HG03108 (cell line): ENCODE data around the gene SAMD10.
"Not testable (repeated sequence)": the region's sequence is repeated elsewhere in the genome, so short reads cannot be mapped to it uniquely, and the experiment has no call there.

Experiments used
- ATAC-seq: cut with Tn5 transposase; IDR thresholded peaks from one replicate; pipeline ENCODE4 v1.9.1; 2021; ENCODE audit warnings: moderate library complexity; ENCODE audit not compliant: unreplicated experiment

The SAMD10 gene

DNA sequence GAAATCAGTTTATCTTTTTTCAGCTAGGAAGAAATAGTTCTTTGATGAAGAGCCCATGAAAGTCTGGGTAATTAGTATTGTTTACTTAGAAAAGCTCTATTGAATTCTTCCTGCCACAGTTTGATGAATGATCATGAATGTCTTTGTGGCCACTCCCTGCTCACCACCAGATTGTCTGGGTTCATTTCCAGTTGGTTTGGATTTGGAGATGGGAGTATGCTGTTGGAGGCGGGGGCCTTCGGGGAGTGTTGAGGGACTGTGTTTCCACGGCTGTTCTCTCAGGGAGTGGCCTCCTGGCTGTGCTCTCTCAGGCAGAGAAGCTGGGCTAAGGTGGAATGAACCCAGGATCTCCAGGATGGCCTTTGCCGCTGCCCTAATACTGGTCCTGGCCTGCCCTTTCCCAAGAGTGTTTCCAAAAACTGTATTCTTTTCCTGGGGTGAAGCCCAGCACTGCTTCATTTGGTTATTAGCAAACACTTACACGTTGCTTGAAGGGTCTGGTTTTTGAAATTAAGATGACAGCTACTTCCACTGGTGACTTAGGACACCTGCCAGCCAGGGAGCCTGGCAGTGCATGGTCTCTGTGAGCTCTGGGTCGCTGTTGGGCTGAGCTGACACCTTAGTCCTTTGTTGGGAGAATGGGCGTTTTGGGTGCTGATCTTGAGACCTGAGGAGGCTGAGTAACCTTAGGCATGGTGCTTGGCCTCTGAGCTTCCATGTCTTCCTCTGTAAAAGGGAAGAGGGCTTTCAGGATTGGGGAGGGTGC is 24.7 kb upstream of the SAMD10 start:
- no peak for ATAC-seq

DNA sequence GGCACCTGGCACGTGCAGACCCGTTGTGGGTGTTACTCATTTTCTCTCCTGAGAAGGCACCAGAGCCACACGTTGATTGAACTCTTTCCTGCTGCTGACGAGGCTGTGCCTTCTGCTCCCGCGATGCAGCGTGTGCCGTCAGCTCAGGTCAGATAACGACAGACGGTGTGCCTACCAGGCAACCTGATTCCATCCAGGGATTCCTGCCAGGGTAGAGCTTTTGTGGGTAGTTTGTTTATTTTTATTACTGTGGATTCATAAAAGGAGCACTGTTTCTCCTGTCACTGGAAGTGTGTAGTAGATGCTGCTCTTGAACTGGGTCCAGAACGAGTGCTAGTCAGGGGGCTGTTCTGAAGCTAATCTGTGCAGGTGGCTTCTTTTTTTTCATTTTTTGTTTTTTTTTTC is 22.2 kb upstream of the SAMD10 start:
- no peak for ATAC-seq

DNA sequence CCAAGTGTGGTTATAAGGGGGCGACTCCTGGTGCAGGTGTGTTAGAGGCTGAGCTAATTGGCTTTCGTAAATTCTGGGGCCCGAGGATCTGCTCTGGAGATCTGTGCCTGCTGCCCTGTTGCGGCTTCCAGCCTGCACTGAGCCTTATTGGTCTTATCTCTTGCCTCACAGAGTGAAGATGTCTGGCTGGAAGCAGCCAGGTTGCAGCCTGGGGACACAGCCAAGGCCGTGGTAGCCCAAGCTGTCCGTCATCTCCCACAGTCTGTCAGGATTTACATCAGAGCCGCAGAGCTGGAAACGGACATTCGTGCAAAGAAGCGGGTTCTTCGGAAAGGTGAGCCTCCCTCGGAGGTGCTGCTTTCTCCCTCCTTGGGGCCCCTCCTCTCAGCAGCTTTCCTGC is 21.5 kb upstream of the SAMD10 start:
- ATAC-seq: no peak

DNA sequence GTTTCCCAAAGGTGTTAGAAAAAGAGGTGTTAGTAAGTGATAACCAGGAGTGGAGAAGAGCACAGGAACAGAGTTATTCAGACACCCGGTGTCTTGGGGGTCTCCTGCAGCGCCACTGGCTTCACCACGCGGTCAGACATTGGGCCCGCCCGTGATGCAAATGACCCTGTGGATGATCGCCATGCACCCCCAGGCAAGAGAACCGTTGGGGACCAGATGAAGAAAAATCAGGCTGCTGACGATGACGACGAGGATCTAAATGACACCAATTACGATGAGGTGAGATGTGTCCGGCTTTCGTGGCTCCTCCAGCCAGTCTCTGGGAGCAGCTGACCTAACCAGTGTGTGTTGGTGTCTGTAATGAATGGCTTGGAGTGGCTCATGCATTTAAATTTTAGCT is 3.5 kb upstream of the SAMD10 start:
- no peak for ATAC-seq

DNA sequence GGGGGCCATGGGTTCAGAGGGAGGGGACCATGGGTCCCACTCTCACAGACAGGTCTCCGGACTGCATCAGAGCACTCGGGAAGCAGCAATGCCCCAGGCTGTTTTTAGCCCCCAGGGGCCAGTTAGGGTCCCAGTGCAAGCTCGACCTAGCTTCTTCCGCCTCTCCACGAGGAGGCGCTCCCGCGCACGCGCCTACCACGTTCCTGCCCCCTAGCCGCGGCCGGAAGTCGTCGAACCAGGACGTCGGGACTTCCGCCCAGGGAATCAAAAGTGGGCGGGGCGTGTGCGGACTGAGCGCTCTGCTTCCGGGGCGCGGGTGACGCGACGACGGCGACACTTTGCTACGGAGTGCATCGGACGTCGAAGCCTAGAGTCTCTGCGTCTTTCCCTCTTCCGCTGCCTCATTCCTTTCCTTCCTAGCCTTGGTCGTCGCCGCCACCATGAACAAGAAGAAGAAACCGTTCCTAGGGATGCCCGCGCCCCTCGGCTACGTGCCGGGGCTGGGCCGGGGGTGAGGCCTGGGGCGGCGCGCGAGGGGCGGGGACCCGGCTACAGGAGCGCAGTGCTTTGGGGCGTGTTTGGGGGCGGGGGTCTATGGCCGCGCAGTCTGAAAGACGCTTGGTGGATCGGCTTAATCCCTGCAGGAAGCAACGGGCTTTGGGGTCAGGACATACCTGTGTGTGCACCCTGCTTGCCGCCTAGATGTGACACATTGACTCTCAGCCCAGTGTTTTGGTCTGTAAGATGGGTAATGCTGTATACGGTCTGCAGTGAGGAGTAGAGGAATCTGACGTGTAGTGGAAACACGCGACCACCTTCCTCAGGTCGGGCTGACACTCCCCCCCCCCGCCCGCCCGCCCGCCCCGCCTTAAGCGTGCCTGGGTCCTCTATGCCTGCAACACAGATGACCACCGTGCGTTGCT is 1.6 kb upstream of the SAMD10 start, which contains the start of gene PRPF6:
Gene PRPF6, plus strand, starts transcription at position 327 of the 923 bp plus-strand sequence. Its CDS starts 114 bp downstream, at position 441.
- ATAC-seq: peak; percentile 46

DNA sequence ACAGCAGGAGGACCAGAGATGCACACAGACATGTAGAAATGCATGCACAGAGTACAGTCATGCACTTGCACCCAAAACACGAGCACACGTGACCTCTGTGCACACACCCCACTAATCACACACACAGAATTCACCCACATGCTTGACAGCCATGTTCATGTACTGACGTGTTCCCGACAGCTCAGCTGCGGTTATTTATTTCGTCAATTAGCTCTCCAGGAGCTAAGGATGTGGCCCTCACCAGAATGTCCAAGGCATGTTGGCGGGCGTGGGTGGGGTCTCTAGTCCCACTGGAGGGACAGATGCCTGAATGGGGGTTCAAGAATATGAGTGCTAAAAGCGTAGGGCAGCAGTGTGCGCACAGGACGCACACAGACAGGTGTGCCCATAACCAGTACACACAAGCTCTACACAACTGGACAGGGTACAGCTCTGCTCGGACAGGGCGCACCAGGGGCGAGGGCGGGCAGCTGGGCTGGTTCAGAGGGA is 919 bp upstream of the SAMD10 start:
- no peak for ATAC-seq

DNA sequence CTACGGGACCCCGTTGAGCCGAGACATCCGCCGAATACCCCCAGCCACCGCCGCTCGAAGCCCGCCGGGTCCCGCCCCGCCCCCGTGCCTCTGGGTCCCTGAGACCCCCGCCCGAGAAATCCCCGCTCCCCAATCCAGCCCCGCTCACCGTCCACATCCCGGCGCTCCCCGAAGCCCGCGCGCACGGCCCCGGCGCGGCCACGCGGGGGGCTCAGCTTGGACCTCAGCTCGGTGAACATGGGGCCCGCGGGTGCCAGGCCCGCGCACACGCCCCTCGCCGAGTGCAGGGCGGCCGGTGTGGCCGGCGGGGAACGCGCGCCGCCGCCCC is 249 bp downstream of the SAMD10 start:
- no peak for ATAC-seq

DNA sequence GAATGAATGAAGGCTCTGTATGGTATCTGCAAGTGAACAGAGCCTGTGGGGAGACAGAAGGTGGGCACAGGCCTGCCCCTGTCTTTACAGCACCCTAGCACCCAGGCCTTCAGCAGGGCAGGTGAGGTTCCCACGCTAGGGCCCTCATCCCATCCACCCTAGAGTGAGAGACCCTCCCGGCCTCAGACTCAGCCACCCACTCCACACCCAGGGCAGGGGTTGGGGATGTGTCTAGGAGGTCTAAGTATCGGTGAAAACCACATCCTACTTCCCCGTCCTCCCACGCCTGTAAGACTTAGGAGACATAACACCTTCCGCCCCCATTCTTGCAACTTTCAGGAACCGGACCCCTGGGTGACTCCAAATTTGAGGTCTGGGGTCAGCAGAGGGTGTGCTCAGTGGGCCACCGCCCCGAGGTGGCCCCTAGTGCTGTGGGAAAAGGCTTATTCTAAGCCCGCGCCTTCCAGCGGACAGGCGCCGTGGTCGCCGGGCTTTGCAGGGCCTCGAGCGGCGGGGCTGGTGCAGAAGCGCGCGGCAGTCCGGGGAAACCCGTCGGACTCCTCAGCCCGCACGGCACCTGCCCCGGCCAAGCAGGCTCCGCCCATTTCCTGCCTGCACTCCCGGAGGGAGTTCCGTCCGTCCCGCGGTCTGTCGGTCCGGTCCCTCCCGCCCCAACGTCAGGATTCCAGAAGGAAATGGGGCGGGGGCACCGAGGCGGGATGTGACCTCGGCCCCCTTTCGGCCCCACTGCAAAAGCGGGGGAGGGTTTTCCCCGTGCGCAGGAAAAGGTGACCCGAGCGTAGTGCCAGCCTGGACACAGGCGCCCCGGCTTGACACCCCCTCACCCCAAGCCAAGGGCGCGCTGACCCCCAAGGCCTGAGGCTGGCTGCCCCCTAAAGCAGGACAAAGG is 868 bp downstream of the SAMD10 start:
- peak; percentile 34 for ATAC-seq

DNA sequence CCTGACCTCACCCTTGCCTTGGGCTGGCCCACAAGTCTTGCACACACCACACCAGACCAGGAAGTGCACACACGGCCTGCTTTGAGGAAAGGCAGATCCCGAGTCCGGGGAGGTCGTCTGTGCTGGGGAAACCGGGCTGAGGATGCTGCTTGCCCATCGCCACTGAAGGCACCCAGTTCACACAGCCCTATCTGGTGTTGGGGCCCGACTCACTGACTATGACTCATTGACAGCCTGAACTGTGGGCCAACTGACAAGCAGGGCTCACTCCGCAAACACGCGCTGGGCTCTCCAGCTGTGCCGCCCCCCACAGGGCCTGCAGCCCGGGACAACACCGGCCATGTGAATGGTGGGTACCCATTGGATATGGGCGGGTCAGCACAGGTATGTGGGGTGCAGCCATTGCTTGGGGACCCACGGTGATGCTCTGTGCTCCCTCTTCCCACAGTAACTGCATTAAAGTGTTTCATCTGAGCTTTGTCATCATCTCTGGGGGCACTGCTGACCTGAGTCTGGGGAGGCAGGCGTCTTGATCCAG is 1.6 kb downstream of the SAMD10 start:
- ATAC-seq: no peak

DNA sequence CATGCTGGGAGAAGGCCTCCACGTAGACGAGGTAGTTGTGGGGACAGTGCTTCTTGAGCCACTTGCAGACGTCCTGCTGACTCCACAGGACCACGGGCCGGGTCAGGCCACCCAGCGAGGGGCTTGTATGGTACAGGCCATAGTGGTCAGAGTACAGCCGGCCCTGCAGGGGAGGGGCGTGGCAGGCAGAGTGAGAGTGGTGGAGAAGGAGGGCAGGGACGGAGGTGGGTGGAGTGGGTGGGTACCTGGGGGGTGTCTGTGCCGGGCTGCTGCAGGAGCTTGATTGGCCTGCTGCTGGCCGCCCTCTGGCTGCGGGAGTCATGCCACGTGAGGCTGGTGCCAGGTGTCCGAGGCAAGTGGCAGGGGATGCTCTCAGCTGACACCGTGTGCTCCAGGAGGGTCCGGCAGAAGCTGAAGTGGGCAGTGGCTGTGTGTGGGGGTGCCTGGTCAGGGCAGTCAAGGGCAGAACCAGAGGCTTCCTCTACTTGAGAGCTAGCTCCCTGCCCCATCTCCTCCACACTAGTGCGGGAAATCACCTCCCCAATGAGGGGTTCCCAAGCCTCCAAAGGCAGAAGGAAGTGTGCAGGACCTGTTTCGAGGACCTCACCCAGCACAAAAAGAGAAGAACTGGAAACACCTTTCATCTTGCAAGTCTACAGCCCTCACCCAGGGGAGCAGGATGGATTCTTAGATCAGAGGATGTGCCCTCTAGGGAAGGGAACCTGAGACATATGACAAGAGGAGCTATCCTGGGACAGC is 2.3 kb downstream of the SAMD10 start:
- ATAC-seq: no peak

DNA sequence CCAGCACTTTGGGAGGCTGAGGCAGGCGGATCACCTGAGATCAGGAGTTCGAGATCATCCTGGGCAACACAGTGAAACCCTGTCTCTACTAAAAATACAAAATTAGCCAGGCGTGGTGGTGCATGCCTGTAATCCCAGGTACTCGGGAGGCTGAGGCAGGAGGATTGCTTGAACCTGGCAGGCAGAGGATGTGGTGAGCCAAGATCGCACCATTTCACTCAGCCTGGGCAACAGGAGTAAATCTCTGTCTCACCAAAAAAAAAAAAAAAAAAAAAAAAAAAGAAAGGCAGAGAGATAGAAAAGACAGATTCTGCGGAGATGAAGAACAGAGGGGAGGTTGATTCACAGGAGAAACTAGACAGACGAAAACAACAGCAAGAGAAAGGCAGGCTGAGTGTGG is 2.9 kb downstream of the SAMD10 start:
- ATAC-seq: not testable (repeated sequence)

DNA sequence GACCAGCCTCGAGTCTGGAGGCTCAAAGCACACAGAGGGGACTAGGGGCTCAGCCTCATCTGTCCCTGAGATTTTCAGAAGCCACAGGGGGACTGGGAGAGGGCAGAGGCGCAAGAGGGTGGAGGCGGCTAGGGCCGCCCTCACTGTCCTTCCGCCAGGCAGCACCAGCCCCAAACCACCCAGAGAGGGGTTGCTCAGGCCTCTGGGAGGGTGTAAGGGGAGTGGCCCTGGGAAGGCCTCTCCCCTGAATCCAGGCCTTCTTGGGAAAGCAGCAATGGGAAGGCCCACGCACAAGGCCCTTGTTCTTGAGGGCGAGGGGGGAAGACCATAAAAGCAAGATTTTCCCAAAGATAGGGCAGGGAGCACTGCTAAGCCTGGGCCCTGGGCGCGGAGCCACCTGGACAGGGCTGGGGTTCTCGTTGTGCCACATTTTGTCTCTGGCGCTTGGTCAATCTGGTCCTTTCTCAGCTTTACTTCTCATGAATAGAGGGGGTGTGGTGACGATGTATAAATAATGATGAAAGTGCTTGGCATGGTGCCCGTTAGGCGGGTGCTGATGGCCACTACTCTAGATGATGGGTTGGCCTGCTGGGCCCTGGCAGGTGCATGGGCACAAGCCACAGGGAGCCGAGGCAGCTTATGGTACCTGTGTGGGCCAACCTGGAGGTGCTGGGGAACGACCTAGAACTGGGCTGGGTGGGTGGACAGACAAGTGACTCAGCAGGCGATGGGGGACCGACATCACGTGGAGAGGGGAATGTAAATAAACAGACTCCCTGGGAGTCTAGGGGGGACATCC is 4.8 kb downstream of the SAMD10 start:
- ATAC-seq: no peak

DNA sequence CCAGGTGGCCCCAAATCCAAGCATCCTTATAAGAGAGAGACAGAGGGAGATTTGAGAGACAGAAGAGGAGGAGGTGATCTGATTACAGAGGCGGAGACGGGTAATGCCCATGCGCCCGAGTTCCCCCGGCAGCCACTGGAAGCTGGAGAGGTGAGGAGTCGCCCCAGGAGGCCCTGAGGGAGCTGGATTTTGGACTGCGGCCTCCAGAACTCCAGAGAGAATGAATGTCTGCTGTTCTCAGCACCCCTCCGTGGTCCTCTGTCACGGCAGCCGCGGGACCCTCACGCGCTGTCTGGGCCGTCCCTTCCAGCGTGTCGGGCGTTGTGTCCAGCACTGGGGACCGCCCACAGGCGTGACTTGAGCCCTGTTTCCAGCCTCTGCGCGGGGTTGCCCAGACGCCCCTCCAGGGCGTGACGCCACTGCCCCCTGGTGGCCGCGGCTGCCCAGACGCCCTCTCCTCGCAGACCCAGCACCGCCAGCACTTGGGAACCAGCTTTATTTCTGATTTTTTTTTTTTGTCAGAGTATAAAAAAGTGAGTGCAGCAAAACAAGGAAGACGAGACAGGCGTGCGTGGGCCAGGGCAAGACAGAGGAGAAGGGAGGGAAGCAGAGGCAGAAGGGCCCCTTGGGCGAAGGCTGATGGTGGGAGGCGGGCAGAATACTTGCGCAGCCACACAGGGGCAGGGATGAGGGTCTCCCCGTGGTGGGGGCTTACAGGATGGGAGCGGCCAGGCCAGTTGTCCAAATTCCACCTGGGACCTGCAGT is 5.6 kb downstream of the SAMD10 start:
- ATAC-seq: no peak

DNA sequence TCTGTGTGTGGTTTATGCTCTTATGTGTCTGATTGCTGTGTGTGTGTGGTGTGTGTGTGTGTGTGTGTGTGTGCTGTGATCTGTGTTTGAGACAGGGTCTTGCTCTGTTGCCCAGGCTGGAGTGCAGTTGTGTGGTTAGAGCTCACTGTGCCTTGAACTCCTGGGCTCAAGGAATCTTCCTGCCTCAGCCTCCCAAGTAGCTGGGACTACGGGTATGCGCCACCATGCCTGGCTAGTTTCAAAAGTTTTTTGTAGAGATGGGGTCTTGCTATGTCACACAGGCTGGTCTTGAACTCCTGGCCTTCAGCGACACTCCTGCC is 6.3 kb downstream of the SAMD10 start:
- no peak for ATAC-seq

DNA sequence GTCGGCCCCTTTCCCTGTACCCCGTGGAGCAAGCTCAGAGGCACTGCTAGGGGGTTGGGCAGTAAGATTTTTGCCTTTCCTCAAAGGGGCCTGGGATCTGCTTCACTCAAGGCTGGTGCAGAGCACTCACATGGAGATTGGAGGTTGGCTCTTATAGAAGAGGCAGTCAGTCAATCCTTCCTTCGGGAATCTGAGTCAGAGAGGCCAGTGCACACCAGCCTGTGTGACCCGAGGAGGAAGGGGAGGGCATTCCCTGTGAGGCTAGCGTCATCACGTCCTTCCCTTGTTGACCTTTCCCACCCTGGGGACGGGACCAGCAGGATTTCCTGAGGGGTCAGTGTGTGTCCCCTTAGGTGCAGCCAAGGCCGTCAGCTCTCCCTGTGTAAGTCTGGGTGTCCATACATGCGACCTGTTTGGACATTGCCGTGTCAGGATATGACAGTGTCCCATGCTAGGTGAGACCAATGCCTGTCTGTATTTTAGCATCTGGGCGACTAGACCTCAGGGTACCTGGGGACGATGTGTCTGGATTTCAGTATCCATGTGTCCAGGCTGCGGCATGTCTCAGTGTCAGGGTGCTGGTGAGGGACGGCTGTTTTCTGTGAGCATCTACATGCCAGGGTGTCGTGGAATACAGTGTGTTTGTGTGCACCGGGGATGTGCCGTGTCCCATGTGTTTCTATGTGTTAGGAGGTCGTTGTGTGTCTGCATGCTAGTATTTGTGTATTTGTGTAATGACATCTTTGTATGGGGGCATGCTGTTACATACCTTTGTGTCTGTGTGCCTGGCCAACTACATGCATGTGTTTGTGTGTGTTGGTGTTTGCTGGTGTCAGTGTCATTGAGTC is 6.9 kb downstream of the SAMD10 start:
- no peak for ATAC-seq

DNA sequence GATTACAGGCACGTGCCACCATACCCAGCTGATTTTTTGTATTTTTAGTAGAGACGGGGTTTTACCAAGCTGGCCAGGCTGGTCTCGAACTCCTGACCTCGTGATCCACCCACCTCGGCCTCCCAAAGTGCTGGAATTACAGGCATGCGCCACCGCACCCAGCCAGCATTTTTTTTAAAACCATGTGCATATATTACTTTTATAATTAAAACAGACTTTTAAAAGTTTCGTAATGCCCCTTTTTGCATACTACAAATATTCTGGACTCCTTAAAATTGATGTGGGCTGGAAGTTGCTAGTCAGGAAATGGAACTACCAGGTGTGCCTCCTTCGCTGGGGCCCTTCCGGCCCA is 7.5 kb downstream of the SAMD10 start:
- not testable (repeated sequence) for ATAC-seq

DNA sequence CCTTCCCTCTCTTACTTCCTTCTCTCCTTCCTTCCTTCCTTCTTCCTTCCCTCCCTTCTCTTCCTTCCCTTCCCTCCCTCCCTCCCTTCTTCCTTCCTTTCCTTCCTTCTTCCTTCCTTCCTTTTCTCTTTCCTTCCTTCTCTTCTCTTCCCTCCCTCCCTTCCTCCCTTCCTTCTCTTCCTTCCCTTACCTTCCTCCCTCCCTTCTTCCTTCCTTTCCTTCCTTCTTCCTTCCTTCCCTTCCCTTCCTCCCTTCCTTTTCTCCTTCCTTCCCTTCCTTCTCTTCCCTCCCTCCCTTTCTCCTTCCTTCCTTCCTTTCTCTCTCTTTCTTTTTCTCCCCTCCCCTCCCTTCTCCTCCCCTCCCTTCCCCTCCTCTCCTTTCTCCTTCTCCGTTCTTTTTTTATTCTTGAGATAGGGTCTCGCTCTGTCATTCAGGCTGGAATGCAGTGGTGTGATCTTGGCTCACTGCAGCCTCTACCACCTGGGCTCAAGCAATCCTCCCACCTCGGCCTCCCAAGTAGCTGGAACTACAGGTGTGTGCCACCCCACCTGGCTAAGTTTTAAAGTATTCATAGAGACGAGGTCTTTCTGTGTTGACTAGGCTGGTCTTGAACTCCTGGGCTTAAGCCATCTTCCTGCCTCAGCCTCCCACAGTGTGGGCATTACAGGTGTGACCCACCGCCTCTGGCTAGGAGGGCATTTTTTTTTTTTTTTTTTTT is 8.6 kb downstream of the SAMD10 start:
- ATAC-seq: no peak
